Measurements from ENCODE around the gene SAP25. TPM values are rescaled to one million over a fixed set of nuclear protein-coding genes. Genes with fewer than 3 reads are reported as not detected.

Gene SAP25
- total RNA-seq, 2 donors from 2014 or later = 5.8 to 6.3 TPM

DNA sequence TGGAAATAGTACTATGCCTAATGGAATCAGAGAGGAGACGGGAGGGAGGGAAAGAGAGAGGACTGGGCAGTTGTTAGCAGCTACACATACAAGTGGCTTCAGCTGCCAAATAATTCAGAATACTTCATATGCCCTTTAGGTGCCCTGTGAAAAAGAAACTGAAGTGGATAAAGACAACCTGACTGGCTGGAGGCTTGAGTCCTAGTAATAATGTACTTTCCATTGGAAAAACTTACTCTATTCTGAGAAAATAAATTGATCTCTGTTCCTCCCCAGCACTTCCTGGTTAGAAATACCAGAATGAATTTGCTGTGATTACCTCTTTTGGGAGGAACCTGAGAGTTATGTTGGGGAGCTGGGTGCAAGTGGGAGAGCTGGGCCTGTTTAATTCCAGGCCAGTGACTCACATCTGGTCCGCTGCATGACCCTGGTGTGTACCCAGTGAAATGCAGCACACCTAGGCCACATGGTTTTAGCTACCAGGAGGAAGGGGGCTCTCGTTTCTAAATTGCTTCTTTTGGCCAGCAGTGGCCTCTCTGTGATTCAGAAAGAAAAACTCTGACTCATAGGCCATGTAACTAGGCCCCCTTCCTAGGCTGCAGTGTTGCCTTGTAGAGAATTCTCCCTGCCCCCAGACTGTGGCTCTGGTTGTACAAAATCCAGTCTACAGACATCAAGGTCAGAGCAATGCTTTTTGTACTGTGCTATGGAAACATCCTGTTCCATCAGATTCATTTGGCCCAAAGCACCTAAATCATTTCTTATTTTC, 28.2 kb downstream of the SAP25 start:
- H3K36me3 ChIP-seq (ENCODE audit: control insufficient read depth, insufficient read depth, low read length) = peaks cover 34% of the 10 kb centered on the region
- no peaks in the 10 kb centered on the region for H3K27me3 Mint-ChIP-seq (ENCODE audit: insufficient read depth)
- H3K9ac ChIP-seq (ENCODE audit: extremely low read depth, low read length, poor library complexity, severe bottlenecking) = peak overlapping the region; percentile 12
- 59 to 65% methylated on average over 2 to 3 of the region's 3 CpGs for WGBS, 2 experiments (ENCODE audit: insufficient coverage in 1 of 2, insufficient read length in 1 of 2)
- no peaks in the 10 kb centered on the region for H3K9me3 ChIP-seq (ENCODE audit: control insufficient read depth, low read length)
- H3K4me3 ChIP-seq (ENCODE audit: low read length) = peak overlapping the region; percentile 64
- H3K4me1 ChIP-seq (ENCODE audit: control insufficient read depth, insufficient read depth, low read length) = peaks cover 35% of the 10 kb centered on the region
- no peaks in the 10 kb centered on the region for H3K9me3 Mint-ChIP-seq
- peaks cover 67% of the 10 kb centered on the region for H3K4me1 Mint-ChIP-seq
- peaks cover 10% of the 10 kb centered on the region for H3K36me3 Mint-ChIP-seq (ENCODE audit: low read depth)
- DNase-seq = peak; percentile 85
- no peak overlapping the region for H3K27ac ChIP-seq (ENCODE audit: low read depth, low read length)
- peak overlapping the region; percentile 65 for H3K27ac Mint-ChIP-seq
- H3K4me3 Mint-ChIP-seq = peak overlapping the region; percentile 7
- TF ChIP-seq, protein P1, sequence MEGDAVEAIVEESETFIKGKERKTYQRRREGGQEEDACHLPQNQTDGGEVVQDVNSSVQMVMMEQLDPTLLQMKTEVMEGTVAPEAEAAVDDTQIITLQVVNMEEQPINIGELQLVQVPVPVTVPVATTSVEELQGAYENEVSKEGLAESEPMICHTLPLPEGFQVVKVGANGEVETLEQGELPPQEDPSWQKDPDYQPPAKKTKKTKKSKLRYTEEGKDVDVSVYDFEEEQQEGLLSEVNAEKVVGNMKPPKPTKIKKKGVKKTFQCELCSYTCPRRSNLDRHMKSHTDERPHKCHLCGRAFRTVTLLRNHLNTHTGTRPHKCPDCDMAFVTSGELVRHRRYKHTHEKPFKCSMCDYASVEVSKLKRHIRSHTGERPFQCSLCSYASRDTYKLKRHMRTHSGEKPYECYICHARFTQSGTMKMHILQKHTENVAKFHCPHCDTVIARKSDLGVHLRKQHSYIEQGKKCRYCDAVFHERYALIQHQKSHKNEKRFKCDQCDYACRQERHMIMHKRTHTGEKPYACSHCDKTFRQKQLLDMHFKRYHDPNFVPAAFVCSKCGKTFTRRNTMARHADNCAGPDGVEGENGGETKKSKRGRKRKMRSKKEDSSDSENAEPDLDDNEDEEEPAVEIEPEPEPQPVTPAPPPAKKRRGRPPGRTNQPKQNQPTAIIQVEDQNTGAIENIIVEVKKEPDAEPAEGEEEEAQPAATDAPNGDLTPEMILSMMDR (conservative IDR thresholded peaks at IDR 0.05) = peak; percentile 18
- H3K27me3 ChIP-seq (ENCODE audit: control insufficient read depth, insufficient read depth, low read length, poor library complexity, severe bottlenecking) = no peaks in the 10 kb centered on the region

DNA sequence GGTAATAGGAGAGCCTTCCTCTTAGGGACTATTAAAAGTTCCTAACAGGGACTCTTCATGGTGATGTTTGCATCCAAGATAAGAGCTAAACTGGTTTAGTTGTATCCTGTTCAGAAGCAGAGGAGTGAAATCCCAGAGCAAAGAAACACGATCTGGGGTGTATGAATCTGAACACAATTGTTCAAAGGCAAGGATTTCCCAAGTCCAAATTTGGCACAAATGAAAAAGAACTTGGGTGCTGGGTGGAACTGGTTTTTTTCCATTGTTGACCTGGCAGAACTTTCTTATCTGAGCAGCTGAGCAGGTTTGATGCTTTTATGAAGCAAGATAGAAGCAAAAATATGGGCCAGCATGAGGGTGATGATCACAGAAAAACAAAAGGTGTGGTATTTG, 28.7 kb downstream of the SAP25 start:
- Mint-ChIP-seq H3K27me3 (ENCODE audit: insufficient read depth) (no peaks in the 10 kb centered on the region), H3K36me3 (ENCODE audit: low read depth) (peaks cover 6% of the 10 kb centered on the region), H3K9me3 (no peaks in the 10 kb centered on the region), H3K4me3 (peak overlapping the region; percentile 7), H3K4me1 (peaks cover 70% of the 10 kb centered on the region), H3K27ac (peak overlapping the region; percentile 65)
- TF ChIP-seq, protein P1 (conservative IDR thresholded peaks at IDR 0.05) = no peak
- peak overlapping the region; percentile 12 for H3K9ac ChIP-seq (ENCODE audit: extremely low read depth, low read length, poor library complexity, severe bottlenecking)
- DNase-seq = no peak
- H3K4me3 ChIP-seq (ENCODE audit: low read length) = peak overlapping the region; percentile 64
- H3K9me3 ChIP-seq (ENCODE audit: control insufficient read depth, low read length) = no peaks in the 10 kb centered on the region
- H3K4me1 ChIP-seq (ENCODE audit: control insufficient read depth, insufficient read depth, low read length) = peaks cover 35% of the 10 kb centered on the region
- no peaks in the 10 kb centered on the region for H3K27me3 ChIP-seq (ENCODE audit: control insufficient read depth, insufficient read depth, low read length, poor library complexity, severe bottlenecking)
- H3K27ac ChIP-seq (ENCODE audit: low read depth, low read length) = no peak overlapping the region
- H3K36me3 ChIP-seq (ENCODE audit: control insufficient read depth, insufficient read depth, low read length) = peaks cover 28% of the 10 kb centered on the region
- WGBS, 2 experiments (ENCODE audit: insufficient coverage in 1 of 2, insufficient read length in 1 of 2) = 66 to 80% methylated on average over 1 of the region's 1 CpG

DNA sequence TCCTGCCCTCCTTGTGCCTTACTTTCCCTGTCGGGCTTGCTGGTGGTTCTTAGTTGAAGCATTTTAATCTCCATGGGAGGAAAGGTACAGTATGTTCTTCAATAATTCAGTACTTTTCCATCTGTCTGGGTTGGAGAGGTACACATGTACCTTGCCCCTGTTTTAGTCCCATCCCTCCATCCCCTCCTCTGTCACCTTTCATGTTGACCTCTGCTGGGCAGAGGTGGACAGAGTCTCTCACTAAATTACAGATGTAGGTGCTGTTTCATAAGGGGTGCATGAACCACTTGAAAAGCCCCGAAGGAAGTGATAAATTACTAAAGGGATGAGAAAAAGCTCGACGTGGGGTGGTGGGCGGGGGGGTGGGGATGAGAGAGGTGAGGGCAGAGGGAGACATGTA, 29.3 kb downstream of the SAP25 start:
- Mint-ChIP-seq H3K27ac (peak overlapping the region; percentile 65), H3K36me3 (ENCODE audit: low read depth) (peaks cover 6% of the 10 kb centered on the region), H3K4me3 (no peak overlapping the region), H3K4me1 (peaks cover 70% of the 10 kb centered on the region), H3K27me3 (ENCODE audit: insufficient read depth) (no peaks in the 10 kb centered on the region), H3K9me3 (no peaks in the 10 kb centered on the region)
- H3K9me3 ChIP-seq (ENCODE audit: control insufficient read depth, low read length) = no peaks in the 10 kb centered on the region
- no peak for DNase-seq
- no peaks in the 10 kb centered on the region for H3K27me3 ChIP-seq (ENCODE audit: control insufficient read depth, insufficient read depth, low read length, poor library complexity, severe bottlenecking)
- H3K27ac ChIP-seq (ENCODE audit: low read depth, low read length) = no peak overlapping the region
- peaks cover 35% of the 10 kb centered on the region for H3K4me1 ChIP-seq (ENCODE audit: control insufficient read depth, insufficient read depth, low read length)
- TF ChIP-seq, protein P1 (conservative IDR thresholded peaks at IDR 0.05) = no peak
- 44 to 48% methylated on average over 5 of the region's 5 CpGs for WGBS, 2 experiments (ENCODE audit: insufficient coverage in 1 of 2, insufficient read length in 1 of 2)
- no peak overlapping the region for H3K4me3 ChIP-seq (ENCODE audit: low read length)
- H3K9ac ChIP-seq (ENCODE audit: extremely low read depth, low read length, poor library complexity, severe bottlenecking) = no peak overlapping the region
- H3K36me3 ChIP-seq (ENCODE audit: control insufficient read depth, insufficient read depth, low read length) = peaks cover 22% of the 10 kb centered on the region

Data from endodermal cell (in vitro differentiated cells).